ENCODE results near the gene NINJ1.

Gene NINJ1

DNA sequence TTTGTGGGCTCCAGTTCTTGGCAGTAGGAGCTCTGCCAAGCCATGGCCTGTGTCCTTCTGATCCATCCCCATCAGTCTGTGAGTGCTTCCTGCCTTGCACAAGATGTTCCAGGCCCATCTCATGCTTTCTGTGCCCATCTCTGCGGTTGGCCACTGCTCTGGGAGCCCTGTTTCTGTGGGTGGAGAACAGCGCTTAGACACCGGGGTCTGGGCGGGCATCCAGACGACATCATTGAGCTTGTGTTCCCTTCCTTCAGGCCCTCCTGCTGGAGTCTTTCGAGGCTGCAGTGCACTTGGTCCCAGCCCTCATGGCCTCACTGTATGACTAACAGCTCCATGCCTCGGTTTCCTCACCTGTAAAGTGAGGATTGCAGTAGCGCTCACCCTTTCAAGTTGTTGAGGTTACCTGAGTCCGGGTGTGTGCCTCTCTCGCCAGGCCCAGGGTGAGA is 52.9 kb downstream of the NINJ1 start:
- H3K27me3 ChIP-seq (ENCODE audit: insufficient read depth, insufficient read length) = no peaks in the 10 kb centered on the region
- no peaks in the 10 kb centered on the region for H3K36me3 ChIP-seq (ENCODE audit: insufficient read depth, insufficient read length, low read length)
- no peak for DNase-seq (ENCODE audit: low read depth, low spot score)
- H3K4me3 ChIP-seq (ENCODE audit: insufficient read length, low read depth) = no peak overlapping the region
- TF ChIP-seq YY1 (IDR thresholded peaks at IDR 0.05; ENCODE audit: insufficient read depth, insufficient read length) (no peak), SUZ12 (IDR thresholded peaks at IDR 0.05; ENCODE audit: extremely low read depth, insufficient read depth, insufficient read length) (no peak), ZNF274 (IDR thresholded peaks at IDR 0.05; ENCODE audit: low read depth, low read length) (no peak)
- no peaks in the 10 kb centered on the region for H3K9me3 ChIP-seq (ENCODE audit: insufficient read depth, low read length)
- H3K4me1 ChIP-seq (ENCODE audit: insufficient read depth, insufficient read length) = peaks cover 17% of the 10 kb centered on the region
- no peak overlapping the region for H3K9ac ChIP-seq (ENCODE audit: insufficient read length, low read depth)

DNA sequence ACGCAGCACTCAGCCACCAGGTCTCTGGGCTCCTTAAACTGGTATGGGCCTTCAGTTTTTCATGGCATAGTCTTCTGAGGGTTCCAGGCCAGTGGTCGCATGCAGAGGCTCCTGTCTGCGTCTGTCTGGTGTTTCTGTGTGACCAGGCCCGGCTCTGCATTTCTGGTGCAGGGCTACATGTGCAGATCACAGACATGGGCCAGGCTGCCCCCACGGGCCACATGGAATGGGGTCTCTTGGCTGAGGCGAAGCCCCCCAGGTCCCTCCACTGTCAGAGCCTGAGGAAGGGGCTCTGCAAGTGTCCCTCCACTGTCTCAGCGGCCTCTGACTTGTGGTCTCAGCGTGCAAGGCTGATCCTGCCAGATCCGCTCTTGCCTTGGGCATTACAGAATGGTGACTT is 53.6 kb downstream of the NINJ1 start:
- H3K36me3 ChIP-seq (ENCODE audit: insufficient read depth, insufficient read length, low read length) = no peaks in the 10 kb centered on the region
- no peak overlapping the region for H3K9ac ChIP-seq (ENCODE audit: insufficient read length, low read depth)
- H3K27me3 ChIP-seq (ENCODE audit: insufficient read depth, insufficient read length) = no peaks in the 10 kb centered on the region
- no peaks in the 10 kb centered on the region for H3K9me3 ChIP-seq (ENCODE audit: insufficient read depth, low read length)
- H3K4me3 ChIP-seq (ENCODE audit: insufficient read length, low read depth) = no peak overlapping the region
- peaks cover 17% of the 10 kb centered on the region for H3K4me1 ChIP-seq (ENCODE audit: insufficient read depth, insufficient read length)
- TF ChIP-seq SUZ12 (IDR thresholded peaks at IDR 0.05; ENCODE audit: extremely low read depth, insufficient read depth, insufficient read length) (no peak), ZNF274 (IDR thresholded peaks at IDR 0.05; ENCODE audit: low read depth, low read length) (no peak), YY1 (IDR thresholded peaks at IDR 0.05; ENCODE audit: insufficient read depth, insufficient read length) (no peak)
- DNase-seq (ENCODE audit: low read depth, low spot score) = no peak

DNA sequence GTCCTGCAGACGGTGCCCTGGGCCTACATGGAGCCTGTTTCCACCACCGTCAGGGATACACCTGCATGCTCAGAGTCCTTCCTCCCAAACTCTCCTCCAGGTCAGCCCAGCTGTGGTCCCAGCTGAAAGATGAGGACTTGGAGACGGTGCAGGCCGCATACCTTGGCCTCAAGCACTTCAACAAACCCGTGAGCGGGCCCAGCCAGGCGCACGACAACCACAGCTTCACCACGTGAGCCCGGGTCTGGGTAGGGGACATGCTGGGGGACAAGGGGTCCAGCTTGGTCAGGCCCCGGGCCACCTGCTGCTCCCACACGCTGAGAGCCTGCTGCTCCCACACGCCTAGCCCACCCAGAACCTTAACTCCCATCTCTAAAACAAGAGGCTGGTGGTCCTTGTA is 54.7 kb downstream of the NINJ1 start:
- no peak for TF ChIP-seq ZNF274 (IDR thresholded peaks at IDR 0.05; ENCODE audit: low read depth, low read length)
- Histone ChIP-seq H3K36me3 (ENCODE audit: insufficient read depth, insufficient read length, low read length) (no peaks in the 10 kb centered on the region), H3K9me3 (ENCODE audit: insufficient read depth, low read length) (no peaks in the 10 kb centered on the region), H3K4me1 (ENCODE audit: insufficient read depth, insufficient read length) (peaks cover 17% of the 10 kb centered on the region), H3K27me3 (ENCODE audit: insufficient read depth, insufficient read length) (no peaks in the 10 kb centered on the region), H3K9ac (ENCODE audit: insufficient read length, low read depth) (no peak overlapping the region), H3K4me3 (ENCODE audit: insufficient read length, low read depth) (no peak overlapping the region)
- no peak for DNase-seq (ENCODE audit: low read depth, low spot score)

DNA sequence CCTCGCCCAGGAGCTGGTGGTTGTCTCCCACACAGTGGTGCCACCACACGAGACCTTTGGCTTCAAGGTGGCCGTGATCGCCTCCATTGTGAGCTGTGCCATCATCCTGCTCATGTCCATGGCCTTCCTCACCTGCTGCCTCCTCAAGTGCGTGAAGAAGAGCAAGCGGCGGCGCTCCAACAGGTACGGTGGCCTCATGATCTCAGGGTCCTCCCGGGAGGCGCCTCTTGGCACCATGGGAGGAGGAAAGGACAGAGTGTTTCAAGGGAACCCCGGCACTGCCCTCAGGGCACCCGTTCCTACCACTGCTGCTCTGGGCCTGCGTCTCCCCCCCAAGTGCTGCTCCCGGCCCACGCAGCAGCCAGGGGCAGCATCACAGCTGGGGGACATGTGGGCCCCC is 56.2 kb downstream of the NINJ1 start:
- Histone ChIP-seq H3K4me3 (ENCODE audit: insufficient read length, low read depth) (no peak overlapping the region), H3K27me3 (ENCODE audit: insufficient read depth, insufficient read length) (no peaks in the 10 kb centered on the region), H3K4me1 (ENCODE audit: insufficient read depth, insufficient read length) (peaks cover 7% of the 10 kb centered on the region), H3K9me3 (ENCODE audit: insufficient read depth, low read length) (no peaks in the 10 kb centered on the region), H3K36me3 (ENCODE audit: insufficient read depth, insufficient read length, low read length) (no peaks in the 10 kb centered on the region), H3K9ac (ENCODE audit: insufficient read length, low read depth) (no peak overlapping the region)
- TF ChIP-seq ZNF274 (IDR thresholded peaks at IDR 0.05; ENCODE audit: low read depth, low read length) = no peak
- no peak for TF ChIP-seq SUZ12 (IDR thresholded peaks at IDR 0.05; ENCODE audit: extremely low read depth, insufficient read depth, insufficient read length)
- TF ChIP-seq YY1 (IDR thresholded peaks at IDR 0.05; ENCODE audit: insufficient read depth, insufficient read length) = no peak
- no peak for DNase-seq (ENCODE audit: low read depth, low spot score)

GRCh38 chr9:93077367-93077766 is 56.7 kb downstream of the NINJ1 start:
- peaks cover 4% of the 10 kb centered on the region for H3K4me1 ChIP-seq (ENCODE audit: insufficient read depth, insufficient read length)
- no peak overlapping the region for H3K4me3 ChIP-seq (ENCODE audit: insufficient read length, low read depth)
- TF ChIP-seq YY1 (IDR thresholded peaks at IDR 0.05; ENCODE audit: insufficient read depth, insufficient read length) (no peak), ZNF274 (IDR thresholded peaks at IDR 0.05; ENCODE audit: low read depth, low read length) (no peak), SUZ12 (IDR thresholded peaks at IDR 0.05; ENCODE audit: extremely low read depth, insufficient read depth, insufficient read length) (no peak)
- no peak for DNase-seq (ENCODE audit: low read depth, low spot score)
- H3K9me3 ChIP-seq (ENCODE audit: insufficient read depth, low read length) = no peaks in the 10 kb centered on the region
- H3K27me3 ChIP-seq (ENCODE audit: insufficient read depth, insufficient read length) = no peaks in the 10 kb centered on the region
- no peak overlapping the region for H3K9ac ChIP-seq (ENCODE audit: insufficient read length, low read depth)
- no peaks in the 10 kb centered on the region for H3K36me3 ChIP-seq (ENCODE audit: insufficient read depth, insufficient read length, low read length)

GRCh38 chr9:93076792-93077128 is 57.3 kb downstream of the NINJ1 start:
- Histone ChIP-seq H3K36me3 (ENCODE audit: insufficient read depth, insufficient read length, low read length) (no peaks in the 10 kb centered on the region), H3K9ac (ENCODE audit: insufficient read length, low read depth) (no peak overlapping the region), H3K4me3 (ENCODE audit: insufficient read length, low read depth) (no peak overlapping the region), H3K9me3 (ENCODE audit: insufficient read depth, low read length) (peaks cover under 1% of the 10 kb centered on the region; the same call in 1 of the 2 replicates), H3K4me1 (ENCODE audit: insufficient read depth, insufficient read length) (peaks cover 6% of the 10 kb centered on the region), H3K27me3 (ENCODE audit: insufficient read depth, insufficient read length) (no peaks in the 10 kb centered on the region)
- TF ChIP-seq SUZ12 (IDR thresholded peaks at IDR 0.05; ENCODE audit: extremely low read depth, insufficient read depth, insufficient read length) (no peak), ZNF274 (IDR thresholded peaks at IDR 0.05; ENCODE audit: low read depth, low read length) (no peak), YY1 (IDR thresholded peaks at IDR 0.05; ENCODE audit: insufficient read depth, insufficient read length) (no peak)
- DNase-seq (ENCODE audit: low read depth, low spot score) = no peak

GRCh38 chr9:93076101-93076791 is 57.8 kb downstream of the NINJ1 start:
- no peak overlapping the region for H3K9ac ChIP-seq (ENCODE audit: insufficient read length, low read depth)
- DNase-seq (ENCODE audit: low read depth, low spot score) = no peak
- H3K27me3 ChIP-seq (ENCODE audit: insufficient read depth, insufficient read length) = no peaks in the 10 kb centered on the region
- no peaks in the 10 kb centered on the region for H3K36me3 ChIP-seq (ENCODE audit: insufficient read depth, insufficient read length, low read length)
- no peak overlapping the region for H3K4me3 ChIP-seq (ENCODE audit: insufficient read length, low read depth)
- no peak for TF ChIP-seq YY1 (IDR thresholded peaks at IDR 0.05; ENCODE audit: insufficient read depth, insufficient read length)
- TF ChIP-seq SUZ12 (IDR thresholded peaks at IDR 0.05; ENCODE audit: extremely low read depth, insufficient read depth, insufficient read length) = no peak
- TF ChIP-seq ZNF274 (IDR thresholded peaks at IDR 0.05; ENCODE audit: low read depth, low read length) = no peak
- peaks cover 5% of the 10 kb centered on the region; the same call in 1 of the 2 replicates for H3K9me3 ChIP-seq (ENCODE audit: insufficient read depth, low read length)
- peaks cover 3% of the 10 kb centered on the region for H3K4me1 ChIP-seq (ENCODE audit: insufficient read depth, insufficient read length)
